ENCODE measurements around the gene SLC18A3.

The SLC18A3 gene

GRCh38 chr10:49610114-49610457 is at the start of gene SLC18A3:
SLC18A3 (plus strand) TSS chr10:49610310; CDS start chr10:49610741, 431 bp downstream.
- DNase-seq (ENCODE audit: low read depth): no peak

GRCh38 chr10:49560526-49560925 is 49.6 kb upstream of the SLC18A3 start:
- DNase-seq (ENCODE audit: low read depth): no peak

GRCh38 chr10:49562893-49563292 is 47.2 kb upstream of the SLC18A3 start:
- peak; percentile 64 for DNase-seq (ENCODE audit: low read depth)

- peak; percentile 39 for DNase-seq (ENCODE audit: low read depth)
These were observed 45.6 kb upstream of the SLC18A3 start for GRCh38 chr10:49564461-49565009.

GRCh38 chr10:49567810-49568209 is 42.3 kb upstream of the SLC18A3 start:
- DNase-seq (ENCODE audit: low read depth): no peak

GRCh38 chr10:49568235-49568634 is 41.9 kb upstream of the SLC18A3 start:
- peak; percentile 37 for DNase-seq (ENCODE audit: low read depth)

GRCh38 chr10:49569031-49569631 is 41.0 kb upstream of the SLC18A3 start:
- DNase-seq (ENCODE audit: low read depth): peak; percentile 65

GRCh38 chr10:49571388-49571787 is 38.7 kb upstream of the SLC18A3 start:
- DNase-seq (ENCODE audit: low read depth): peak; percentile 35

GRCh38 chr10:49572594-49573114 is 37.5 kb upstream of the SLC18A3 start:
- DNase-seq (ENCODE audit: low read depth): no peak

- no peak for DNase-seq (ENCODE audit: low read depth)
These were observed 34.5 kb upstream of the SLC18A3 start for GRCh38 chr10:49575489-49576072.

- DNase-seq (ENCODE audit: low read depth): no peak
These were observed 32.8 kb upstream of the SLC18A3 start for GRCh38 chr10:49577182-49577925.

- DNase-seq (ENCODE audit: low read depth): no peak
These were observed 31.7 kb upstream of the SLC18A3 start for GRCh38 chr10:49578392-49578791.

GRCh38 chr10:49579621-49580020 is 30.5 kb upstream of the SLC18A3 start:
- no peak for DNase-seq (ENCODE audit: low read depth)

- DNase-seq (ENCODE audit: low read depth): peak; percentile 60
These were observed 24.7 kb upstream of the SLC18A3 start for GRCh38 chr10:49585387-49585786.

- no peak for DNase-seq (ENCODE audit: low read depth)
These were observed 22.1 kb upstream of the SLC18A3 start for GRCh38 chr10:49587981-49588380.

GRCh38 chr10:49592726-49593563 is 17.2 kb upstream of the SLC18A3 start:
- DNase-seq (ENCODE audit: low read depth): peak; percentile 79

GRCh38 chr10:49593564-49593875 is 16.6 kb upstream of the SLC18A3 start:
- no peak for DNase-seq (ENCODE audit: low read depth)

- DNase-seq (ENCODE audit: low read depth): no peak
These were observed 16.1 kb upstream of the SLC18A3 start for GRCh38 chr10:49593998-49594397.

GRCh38 chr10:49594594-49594993 is 15.5 kb upstream of the SLC18A3 start:
- DNase-seq (ENCODE audit: low read depth): peak; percentile 82

GRCh38 chr10:49595003-49595712 is 15.0 kb upstream of the SLC18A3 start:
- DNase-seq (ENCODE audit: low read depth): no peak

GRCh38 chr10:49595713-49596492 is 14.2 kb upstream of the SLC18A3 start:
- DNase-seq (ENCODE audit: low read depth): peak; percentile 37
